ENCODE results near the gene HAGHL.

- TF ChIP-seq CTCF (IDR thresholded peaks at IDR 0.05) (peak; percentile 89), EZH2phosphoT487 (IDR thresholded peaks at IDR 0.05) (no peak)
These were observed 14.0 kb downstream of the HAGHL start, which contains the start of gene CIAO3 for GRCh38 chr16:740764-741505.
